Panc1 (cell line): Measurements from ENCODE around the gene LRRC66. TPM values are rescaled to one million over a fixed set of nuclear protein-coding genes. Genes with fewer than 3 reads are reported as not detected.

ENCODE experiments used
- ATAC-seq: fragments of 200-7000 bp; cut with Tn5 transposase; 2 replicates; pipeline ENCODE4 v1.9.1; 2020; ENCODE audit warnings: mild to moderate bottlenecking, moderate library complexity
- BruUV-seq: library from RNA; stranded (reverse); fragments of 400-500 nt; replicated peaks from 2 replicates; lab custom pipeline; 2021; lab: Mats Ljungman, UMichigan
- CTCF ChIA-PET: fragments of 300-600 bp; sonication (Branson Sonifier 250); formaldehyde crosslinking; loops from one replicate; lab custom pipeline; 2022; ENCODE audit warnings: antibody characterized with exemption; lab: Charles Lee
- POLR2A ChIA-PET: fragments of 300-600 bp; sonication (Branson Sonifier 250); formaldehyde crosslinking; loops from one replicate; lab custom pipeline; 2022; ENCODE audit warnings: antibody characterized with exemption; lab: Charles Lee
- DNase-seq: peaks from one replicate; pipeline ENCODE4 v3.0.0-alpha.2; 2010; ENCODE audit warnings: low read depth, low spot score
- H3K27ac ChIP-seq: 2 replicates; pipeline ENCODE4 v1.5.1; 2011; ENCODE audit warnings: mild to moderate bottlenecking, low read length, inconsistent platforms
- H3K27me3 ChIP-seq: fragments of 200-500 bp; sonication (Bioruptor generic); 2 replicates; pipeline ENCODE4 v1.6.0; 2014; ENCODE audit warnings: low read length, inconsistent platforms; ENCODE audit not compliant: control insufficient read depth, insufficient read depth
- H3K36me3 ChIP-seq: fragments of 200-500 bp; sonication (Bioruptor generic); 2 replicates; pipeline ENCODE4 v1.5.1; 2014; ENCODE audit warnings: inconsistent platforms, mild to moderate bottlenecking, low read length, moderate library complexity; ENCODE audit not compliant: control insufficient read depth, insufficient read depth
- H3K4me1 ChIP-seq: 2 replicates; pipeline ENCODE4 v1.5.1; 2011; ENCODE audit warnings: inconsistent platforms, mild to moderate bottlenecking, low read length, moderate library complexity; ENCODE audit not compliant: control insufficient read depth, insufficient read depth
- H3K4me3 ChIP-seq, 2 experiments: 2 replicates each; pipeline ENCODE4 v1.5.1; 2011 to 2012; ENCODE audit warnings: low read depth in 2 of 2, low read length in 2 of 2, mild to moderate bottlenecking in 2 of 2, inconsistent platforms in 1 of 2, moderate library complexity in 1 of 2
- H3K9me3 ChIP-seq: fragments of 200-500 bp; sonication (Bioruptor generic); 2 replicates; pipeline ENCODE4 v1.5.1; 2014; ENCODE audit warnings: low read depth, mild to moderate bottlenecking, inconsistent platforms, low read length, moderate library complexity; ENCODE audit not compliant: control insufficient read depth, insufficient read depth
- POLR2AphosphoS5 ChIP-seq: IDR thresholded peaks from 2 replicates; pipeline ENCODE4 v1.6.1; 2012; ENCODE audit warnings: mild to moderate bottlenecking, low read depth, low read length, moderate library complexity
- SIN3A ChIP-seq: IDR thresholded peaks from 2 replicates; pipeline ENCODE4 v1.6.1; 2012; ENCODE audit warnings: low read depth, mild to moderate bottlenecking, low read length, moderate library complexity, borderline replicate concordance; ENCODE audit not compliant: insufficient read depth
- TCF7L2 ChIP-seq: IDR thresholded peaks from 2 replicates; pipeline ENCODE4 v1.6.1; 2011; ENCODE audit warnings: mild to moderate bottlenecking, low read depth, low read length, inconsistent platforms
- in situ Hi-C: cut with HindIII; loops from 2 replicates; pipeline ENCODE4 v1.10.0; 2016; ENCODE audit warnings: low sequenced_read_pairs, low pct_unique_long_range_greater_than_20kb
- intact Hi-C: fragments of 100-400 bp; cut with micrococcal nuclease; formaldehyde crosslinking; loops from one replicate; pipeline ENCODE4 v1.10.0; 2022; ENCODE audit not compliant: unreplicated experiment
- total RNA-seq: library from RNA; stranded (reverse); gene quantifications from one replicate; pipeline ENCODE4 v1.2.1, GENCODE V29; 2021; ENCODE audit not compliant: unreplicated experiment
- TF ChIP-seq, protein P1 (sequence below): fragments of 450-650 bp; IDR thresholded peaks from 2 replicates; pipeline ENCODE4 v1.5.1; 2017; ENCODE audit warnings: mild to moderate bottlenecking
- TF ChIP-seq, protein P2 (sequence below), 2 experiments: IDR thresholded peaks; 2 replicates each; pipeline ENCODE4 v1.6.1; 2011 to 2012; ENCODE audit warnings: low read depth in 2 of 2, control low read depth in 1 of 2, low read length in 1 of 2, mild to moderate bottlenecking in 1 of 2, moderate library complexity in 1 of 2; ENCODE audit not compliant: insufficient read depth in 1 of 2

The LRRC66 gene
- total RNA-seq, 1 experiment from 2014 or later, result 0.08 TPM

DNA sequence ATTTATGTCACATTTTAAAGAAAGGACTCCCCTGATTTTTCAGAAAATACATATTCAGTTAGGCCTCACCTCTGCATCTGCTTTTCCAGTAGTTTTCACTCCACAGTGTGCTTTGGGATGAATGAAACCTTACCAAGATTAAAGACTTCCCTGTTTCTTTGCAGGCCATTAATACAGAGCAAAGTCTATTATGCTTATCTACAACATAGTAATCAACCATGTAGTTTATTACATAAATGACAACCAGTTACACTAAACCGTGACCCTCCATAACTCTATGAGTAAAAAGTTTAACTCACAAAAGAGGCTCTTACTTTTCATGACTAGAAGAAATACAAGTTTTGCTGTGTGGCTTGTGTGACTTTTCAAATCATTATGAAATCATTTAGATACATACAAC is 2.3 kb downstream of the LRRC66 start:
- ChIA-PET CTCF (no interaction called here), POLR2A (no interaction called here)
- BruUV-seq, result no TSS peak
- TF ChIP-seq SIN3A, result no peak
- no peak for ATAC-seq
- no peaks in the 10 kb centered on the region for H3K4me1 ChIP-seq
- no peaks in the 10 kb centered on the region for H3K36me3 ChIP-seq
- H3K9me3 ChIP-seq, result no peaks in the 10 kb centered on the region
- H3K27ac ChIP-seq, result no peak overlapping the region
- no peak overlapping the region for H3K4me3 ChIP-seq
- DNase-seq, result no peak
- in situ Hi-C loops, result no loop called here
- intact Hi-C loops, result no loop called here
- no peaks in the 10 kb centered on the region for H3K27me3 ChIP-seq

DNA sequence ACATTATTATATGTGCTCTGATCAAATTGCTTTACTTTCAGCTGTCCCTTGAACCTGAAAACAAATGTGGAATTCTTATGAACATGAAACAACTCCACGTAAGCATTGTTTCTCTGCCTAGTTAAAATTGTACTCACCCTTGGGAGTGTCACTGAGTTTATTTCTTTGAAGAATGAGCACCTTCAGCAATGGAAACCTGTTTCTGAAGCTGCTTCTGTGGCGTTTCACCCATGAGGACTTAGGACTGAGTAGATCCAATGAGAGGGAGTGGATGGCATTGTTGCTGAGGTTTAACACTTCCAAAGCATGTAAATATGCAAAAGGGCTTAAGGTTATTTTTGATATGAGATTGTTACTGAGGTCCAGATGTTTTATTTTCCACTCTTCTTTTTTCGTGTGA is 3.2 kb downstream of the LRRC66 start:
- TF ChIP-seq, protein P1, sequence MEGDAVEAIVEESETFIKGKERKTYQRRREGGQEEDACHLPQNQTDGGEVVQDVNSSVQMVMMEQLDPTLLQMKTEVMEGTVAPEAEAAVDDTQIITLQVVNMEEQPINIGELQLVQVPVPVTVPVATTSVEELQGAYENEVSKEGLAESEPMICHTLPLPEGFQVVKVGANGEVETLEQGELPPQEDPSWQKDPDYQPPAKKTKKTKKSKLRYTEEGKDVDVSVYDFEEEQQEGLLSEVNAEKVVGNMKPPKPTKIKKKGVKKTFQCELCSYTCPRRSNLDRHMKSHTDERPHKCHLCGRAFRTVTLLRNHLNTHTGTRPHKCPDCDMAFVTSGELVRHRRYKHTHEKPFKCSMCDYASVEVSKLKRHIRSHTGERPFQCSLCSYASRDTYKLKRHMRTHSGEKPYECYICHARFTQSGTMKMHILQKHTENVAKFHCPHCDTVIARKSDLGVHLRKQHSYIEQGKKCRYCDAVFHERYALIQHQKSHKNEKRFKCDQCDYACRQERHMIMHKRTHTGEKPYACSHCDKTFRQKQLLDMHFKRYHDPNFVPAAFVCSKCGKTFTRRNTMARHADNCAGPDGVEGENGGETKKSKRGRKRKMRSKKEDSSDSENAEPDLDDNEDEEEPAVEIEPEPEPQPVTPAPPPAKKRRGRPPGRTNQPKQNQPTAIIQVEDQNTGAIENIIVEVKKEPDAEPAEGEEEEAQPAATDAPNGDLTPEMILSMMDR, result no peak
- TF ChIP-seq POLR2AphosphoS5 (no peak), SIN3A (no peak), TCF7L2 (no peak)
- TF ChIP-seq, protein P2, sequence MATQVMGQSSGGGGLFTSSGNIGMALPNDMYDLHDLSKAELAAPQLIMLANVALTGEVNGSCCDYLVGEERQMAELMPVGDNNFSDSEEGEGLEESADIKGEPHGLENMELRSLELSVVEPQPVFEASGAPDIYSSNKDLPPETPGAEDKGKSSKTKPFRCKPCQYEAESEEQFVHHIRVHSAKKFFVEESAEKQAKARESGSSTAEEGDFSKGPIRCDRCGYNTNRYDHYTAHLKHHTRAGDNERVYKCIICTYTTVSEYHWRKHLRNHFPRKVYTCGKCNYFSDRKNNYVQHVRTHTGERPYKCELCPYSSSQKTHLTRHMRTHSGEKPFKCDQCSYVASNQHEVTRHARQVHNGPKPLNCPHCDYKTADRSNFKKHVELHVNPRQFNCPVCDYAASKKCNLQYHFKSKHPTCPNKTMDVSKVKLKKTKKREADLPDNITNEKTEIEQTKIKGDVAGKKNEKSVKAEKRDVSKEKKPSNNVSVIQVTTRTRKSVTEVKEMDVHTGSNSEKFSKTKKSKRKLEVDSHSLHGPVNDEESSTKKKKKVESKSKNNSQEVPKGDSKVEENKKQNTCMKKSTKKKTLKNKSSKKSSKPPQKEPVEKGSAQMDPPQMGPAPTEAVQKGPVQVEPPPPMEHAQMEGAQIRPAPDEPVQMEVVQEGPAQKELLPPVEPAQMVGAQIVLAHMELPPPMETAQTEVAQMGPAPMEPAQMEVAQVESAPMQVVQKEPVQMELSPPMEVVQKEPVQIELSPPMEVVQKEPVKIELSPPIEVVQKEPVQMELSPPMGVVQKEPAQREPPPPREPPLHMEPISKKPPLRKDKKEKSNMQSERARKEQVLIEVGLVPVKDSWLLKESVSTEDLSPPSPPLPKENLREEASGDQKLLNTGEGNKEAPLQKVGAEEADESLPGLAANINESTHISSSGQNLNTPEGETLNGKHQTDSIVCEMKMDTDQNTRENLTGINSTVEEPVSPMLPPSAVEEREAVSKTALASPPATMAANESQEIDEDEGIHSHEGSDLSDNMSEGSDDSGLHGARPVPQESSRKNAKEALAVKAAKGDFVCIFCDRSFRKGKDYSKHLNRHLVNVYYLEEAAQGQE (IDR thresholded peaks at IDR 0.05; ENCODE audit: insufficient read depth in 1 of 2, low read depth in 2 of 2, low read length in 1 of 2), result no peak
- H3K4me1 ChIP-seq, result no peaks in the 10 kb centered on the region
- ChIA-PET CTCF (no interaction called here), POLR2A (no interaction called here)
- H3K4me3 ChIP-seq, result no peak overlapping the region
- DNase-seq (no peak), ATAC-seq (no peak)
- intact Hi-C loops, result no loop called here
- H3K9me3 ChIP-seq, result no peaks in the 10 kb centered on the region
- H3K27ac ChIP-seq, result no peak overlapping the region
- no peaks in the 10 kb centered on the region for H3K27me3 ChIP-seq
- in situ Hi-C loops, result no loop called here
- BruUV-seq, result no TSS peak
- no peaks in the 10 kb centered on the region for H3K36me3 ChIP-seq

DNA sequence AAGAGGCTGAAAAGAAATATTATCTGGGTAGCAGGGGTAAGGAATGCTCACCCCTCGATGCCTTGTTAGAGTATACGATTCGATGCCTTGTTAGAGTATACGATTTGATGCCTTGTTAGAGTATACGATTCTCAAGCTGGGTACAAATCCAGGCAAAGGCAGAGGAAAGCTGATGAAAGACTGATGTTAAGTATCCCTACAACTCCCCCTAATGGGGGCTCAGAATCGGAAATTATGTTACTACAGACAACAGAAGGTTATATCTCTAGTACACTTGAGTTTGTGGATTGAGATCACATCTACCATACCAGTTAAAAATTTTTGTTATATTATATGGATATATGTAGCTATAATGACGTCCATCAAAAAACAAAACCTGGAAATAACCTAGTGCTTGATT is 4.8 kb downstream of the LRRC66 start:
- no peak for TF ChIP-seq SIN3A
- TF ChIP-seq TCF7L2, result no peak
- no peak for TF ChIP-seq POLR2AphosphoS5
- TF ChIP-seq, protein P2 (IDR thresholded peaks at IDR 0.05; ENCODE audit: insufficient read depth in 1 of 2, low read depth in 2 of 2, low read length in 1 of 2), result no peak
- TF ChIP-seq, protein P1, result peak; percentile 18; the same call in 1 of the 2 replicates
- no peak overlapping the region for H3K27ac ChIP-seq
- ATAC-seq, result no peak
- H3K4me1 ChIP-seq, result no peaks in the 10 kb centered on the region
- no peaks in the 10 kb centered on the region for H3K36me3 ChIP-seq
- no TSS peak for BruUV-seq
- H3K9me3 ChIP-seq, result no peaks in the 10 kb centered on the region
- H3K27me3 ChIP-seq, result no peaks in the 10 kb centered on the region
- in situ Hi-C loops (no loop called here), intact Hi-C loops (no loop called here)
- ChIA-PET POLR2A (interaction anchor here (0.7 kb wide), 1 partner anchor 146 kb away, joined by 3 read pairs; no protein-coding TSS in a partner anchor), CTCF (no interaction called here)
- H3K4me3 ChIP-seq, result no peak overlapping the region
- no peak for DNase-seq
